Stimulated activated CD8-positive, alpha-beta memory T cell treated with anti-CD3 and anti-CD28 coated beads, Interleukin-7, amount 100 ng/mL, for 1 hour (primary cell): ENCODE measurements around the gene L2HGDH.

Source experiments
- DNase-seq, 2 donors: peaks; one replicate each; pipeline ENCODE4 v3.0.0-alpha.2; 2020; ENCODE audit warnings: low read depth in 2 of 2

L2HGDH gene

DNA sequence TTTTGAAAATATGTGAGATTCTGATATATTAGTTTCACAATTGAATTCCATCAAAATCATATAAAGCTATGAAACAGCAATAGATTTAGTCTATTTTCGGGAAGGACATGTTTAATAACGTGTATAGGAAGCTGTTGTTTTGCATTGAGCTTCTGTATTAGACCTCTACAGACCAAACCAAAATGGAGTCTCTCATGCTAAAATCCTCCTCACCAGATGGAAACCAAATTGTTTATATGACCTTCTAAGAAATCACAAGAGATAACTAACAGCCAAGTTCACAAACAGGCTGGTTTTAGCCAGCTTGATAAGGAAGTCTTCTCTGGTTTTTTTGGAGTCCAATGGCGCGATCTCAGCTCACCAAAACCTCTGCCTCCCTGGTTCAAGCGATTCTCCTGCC is 23.9 kb downstream of the L2HGDH start:
- DNase-seq: no peak

DNA sequence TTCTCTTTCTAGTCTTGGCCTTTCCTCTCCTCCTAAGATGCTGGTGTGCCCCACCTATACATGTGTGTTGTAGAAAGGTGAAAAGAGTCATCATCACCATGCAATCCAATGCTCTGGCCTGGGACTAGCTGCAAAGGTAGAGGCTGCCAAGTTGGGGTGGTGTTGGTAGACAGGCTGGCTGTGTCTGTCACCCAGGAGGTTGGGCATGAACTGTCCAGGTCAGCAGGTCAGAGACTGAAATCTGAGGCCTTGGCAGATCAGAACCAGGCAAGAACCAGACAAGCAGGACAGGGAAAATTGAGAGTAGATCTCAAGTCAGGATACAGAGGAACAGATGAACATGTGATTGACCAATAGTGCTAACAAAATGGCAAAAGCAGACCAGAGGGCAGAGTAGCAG is 26.2 kb downstream of the L2HGDH start:
- DNase-seq: no peak

DNA sequence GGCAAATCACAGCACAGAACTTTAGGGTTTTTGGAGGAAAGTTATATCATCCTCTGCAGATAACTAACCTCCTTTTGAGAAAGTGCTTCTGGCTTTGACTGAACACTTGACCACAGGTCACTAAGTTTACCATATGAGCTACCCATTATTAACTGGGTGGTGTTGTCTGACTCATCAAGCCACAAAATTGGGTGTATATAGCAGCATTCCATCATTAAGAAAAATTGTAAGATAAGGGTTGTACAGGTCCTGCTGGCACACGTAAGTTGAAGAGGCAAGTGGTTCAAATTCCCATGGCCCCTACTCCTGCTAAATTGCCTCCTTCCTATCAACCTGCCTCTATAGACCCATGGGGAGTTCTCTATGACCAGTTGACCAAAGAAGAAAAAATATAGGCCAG is 39.5 kb downstream of the L2HGDH start:
- DNase-seq: no peak

DNA sequence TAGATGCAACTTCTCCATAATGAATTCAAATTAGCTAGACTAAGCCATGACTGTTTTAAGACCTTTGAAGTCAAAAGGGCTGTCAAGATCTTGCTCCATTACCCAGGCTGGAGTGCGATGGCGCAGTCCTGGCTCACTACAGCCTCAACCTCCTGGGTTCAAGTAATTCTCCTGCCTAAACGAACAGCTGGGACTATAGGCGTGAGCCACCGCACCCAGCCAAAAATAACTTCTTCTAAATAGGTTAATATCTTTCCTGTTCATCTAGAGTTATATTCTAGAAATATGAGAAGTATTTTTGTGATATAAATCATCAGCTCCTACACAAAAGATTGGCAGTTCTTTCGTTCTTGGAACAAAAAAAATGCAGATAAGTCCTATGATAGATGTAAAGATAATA is 41.1 kb downstream of the L2HGDH start:
- DNase-seq: no peak

DNA sequence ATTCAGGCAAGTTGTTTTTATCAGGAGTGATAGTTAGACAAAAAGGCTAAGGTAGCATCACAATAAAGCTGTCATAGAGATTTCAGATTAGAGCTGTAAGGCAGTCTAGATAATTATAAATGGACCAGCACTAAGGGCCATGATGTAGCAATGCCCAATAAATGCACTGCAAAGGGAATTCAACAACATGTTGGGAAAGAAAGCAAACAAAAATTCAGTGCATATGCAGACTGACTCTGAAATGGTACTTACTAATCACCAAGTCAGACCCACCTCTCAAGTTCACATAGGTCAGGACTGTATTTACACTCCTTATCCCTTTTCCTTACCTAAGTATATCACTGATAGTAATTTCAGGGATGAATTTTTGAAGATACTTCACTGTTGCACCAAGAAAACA is 47.0 kb downstream of the L2HGDH start:
- no peak for DNase-seq

DNA sequence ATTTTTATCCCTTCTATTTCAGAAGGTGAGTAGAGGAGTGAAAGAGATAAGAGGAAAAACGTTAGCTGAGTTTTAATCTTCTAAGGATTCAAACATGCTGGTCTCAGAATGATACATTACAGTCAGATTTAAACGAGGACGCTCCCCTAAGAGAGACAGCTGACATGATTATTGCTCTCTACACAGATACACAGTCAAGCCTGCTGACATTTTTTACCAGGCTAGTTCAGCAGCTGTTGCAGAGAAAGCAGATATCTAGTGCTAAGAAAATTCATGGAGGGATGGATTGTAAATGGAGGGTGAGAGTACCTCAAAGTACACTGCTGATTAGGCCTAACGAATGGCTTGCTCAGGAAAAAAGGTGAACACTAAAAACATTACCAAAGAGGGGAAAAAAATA is 48.7 kb downstream of the L2HGDH start:
- DNase-seq: no peak

DNA sequence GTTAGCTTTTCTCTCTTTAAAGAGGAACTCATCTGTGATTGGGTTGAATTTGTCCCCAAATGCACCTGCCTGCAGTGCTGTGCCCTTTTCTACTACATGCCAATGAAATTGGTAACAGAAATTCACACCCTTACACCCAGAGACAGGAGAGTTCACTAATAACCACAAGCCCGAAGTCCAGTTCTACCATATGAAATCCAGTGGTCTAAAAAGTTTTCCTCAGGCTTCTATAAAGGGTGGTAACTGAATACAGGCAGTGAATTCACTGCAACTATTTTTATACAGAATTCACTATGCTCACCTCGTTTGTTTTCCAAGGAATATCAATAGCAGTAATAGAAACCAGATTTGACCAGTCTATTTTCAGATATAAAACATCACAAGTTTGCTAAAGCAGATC is 49.2 kb downstream of the L2HGDH start:
- DNase-seq: no peak

DNA sequence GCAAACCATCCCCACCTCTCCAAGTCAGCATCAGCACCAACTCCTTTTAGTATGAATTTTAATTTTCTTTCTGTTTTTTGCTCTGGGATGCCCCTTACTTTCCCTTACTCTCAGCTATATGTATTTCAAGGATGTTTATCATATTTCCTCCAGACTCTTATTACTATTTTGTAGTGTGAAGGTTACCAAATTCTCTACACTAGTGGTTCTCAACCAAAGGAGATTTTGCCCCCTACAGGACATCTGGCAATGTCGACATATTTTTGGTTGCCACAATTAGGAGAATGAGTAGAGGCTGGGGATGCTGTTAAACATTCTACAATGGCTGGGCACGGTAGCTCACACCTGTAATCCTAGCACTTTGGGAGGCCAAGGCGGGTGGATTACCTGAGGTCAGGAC is 51.5 kb downstream of the L2HGDH start:
- DNase-seq: no peak

DNA sequence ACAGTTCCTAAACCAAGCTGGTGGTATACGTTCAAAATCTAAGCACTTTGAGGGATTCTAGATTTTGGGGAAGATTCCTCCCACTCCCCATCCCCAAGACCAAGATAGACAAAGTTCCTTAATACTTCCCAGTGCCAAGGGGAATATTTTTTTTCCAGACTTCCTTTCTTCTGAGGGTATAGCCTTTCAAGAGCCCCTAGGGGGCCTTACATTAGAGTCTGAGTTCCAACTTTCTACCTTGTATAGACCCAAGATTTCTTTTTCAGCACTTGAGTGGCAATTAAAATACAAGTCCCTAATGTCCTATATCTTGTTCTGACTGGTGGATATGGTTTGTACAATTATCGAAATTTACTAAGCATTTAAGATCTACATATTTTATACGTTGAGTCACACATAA is 52.0 kb downstream of the L2HGDH start:
- DNase-seq: no peak

DNA sequence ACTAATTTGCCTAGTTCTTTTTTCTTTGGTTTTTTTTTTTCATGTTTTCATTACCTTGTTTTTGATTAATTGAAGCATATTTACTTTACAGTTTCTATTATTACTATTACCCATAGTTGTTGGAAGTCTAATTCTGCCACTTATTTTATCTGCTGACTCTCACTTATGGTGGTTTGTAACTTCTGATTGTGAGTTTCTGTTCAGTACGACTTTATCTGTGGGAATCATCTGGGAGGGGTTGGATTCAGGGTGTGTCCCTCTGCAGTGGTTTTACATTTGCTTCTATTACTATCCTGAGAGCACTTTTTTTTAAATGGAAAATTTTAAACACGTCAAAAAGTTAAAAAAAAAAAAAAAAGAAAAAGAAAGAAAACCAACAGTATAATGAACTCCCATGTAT is 54.3 kb downstream of the L2HGDH start:
- DNase-seq: no peak

DNA sequence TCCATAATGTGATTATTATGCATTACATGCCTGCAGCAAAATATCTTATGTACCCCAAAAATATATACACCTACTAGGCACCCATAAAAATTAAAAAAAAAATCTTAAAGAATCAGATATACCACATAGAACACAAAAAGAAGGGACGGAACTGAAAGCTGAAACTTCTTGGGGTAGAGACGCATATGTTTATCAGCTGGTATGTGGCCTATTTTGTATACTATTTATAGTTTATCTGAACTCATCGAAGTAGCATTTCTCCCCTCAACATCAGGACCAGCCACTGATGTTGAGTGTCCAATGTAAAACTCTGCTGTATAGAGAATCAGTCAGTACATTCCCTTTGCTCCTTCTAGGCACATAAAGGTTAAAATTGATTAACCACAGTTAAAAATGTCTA is 57.8 kb downstream of the L2HGDH start:
- DNase-seq: no peak

DNA sequence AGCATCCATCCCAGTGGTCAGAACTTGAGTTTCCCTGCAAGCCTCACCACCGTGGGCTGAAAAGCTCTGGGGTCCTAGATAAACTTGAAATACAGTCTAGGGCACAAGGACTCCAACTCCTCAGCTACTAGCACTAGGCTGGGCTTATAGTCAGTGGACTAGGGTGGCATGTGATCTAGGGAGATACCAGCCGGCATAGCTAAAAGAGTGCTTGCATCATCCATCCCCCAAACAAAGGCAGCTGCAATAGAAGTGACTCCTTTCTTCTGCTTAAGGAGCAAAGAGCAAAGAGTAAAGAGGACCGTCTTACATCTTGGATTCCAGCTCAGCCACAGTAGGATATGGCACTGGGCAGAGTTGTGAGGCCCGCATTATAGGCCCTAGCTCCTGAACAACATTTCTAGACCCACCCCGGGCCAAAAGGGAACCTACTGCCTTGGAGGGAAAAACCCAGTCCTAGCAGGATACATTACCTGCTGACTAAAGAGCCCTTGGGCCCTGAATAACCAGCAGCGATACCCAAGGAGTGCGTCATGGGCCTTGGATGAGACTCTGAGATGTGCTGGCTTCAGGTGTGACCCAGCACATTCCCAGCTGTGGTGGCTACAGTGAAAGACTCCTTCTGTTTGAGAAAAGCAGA is 62.8 kb downstream of the L2HGDH start:
- DNase-seq: no peak

DNA sequence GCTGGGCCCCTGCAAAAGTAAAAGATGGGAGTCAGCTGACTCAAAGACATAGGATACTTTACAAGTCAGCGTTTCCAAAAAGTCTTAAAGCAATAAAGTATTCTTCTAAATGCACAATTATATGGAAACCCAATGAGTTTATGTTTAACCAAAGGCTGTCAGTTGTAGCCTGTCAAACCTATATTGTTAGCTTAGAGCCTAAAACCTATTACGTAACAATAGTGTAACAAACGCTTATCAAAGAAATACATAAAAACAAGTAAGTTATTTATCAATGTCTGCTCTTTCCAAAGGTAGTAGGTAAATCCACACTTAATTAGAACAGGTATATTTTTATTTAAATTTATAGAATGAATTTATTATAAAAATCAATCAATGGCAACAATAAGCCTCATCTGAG is 64.8 kb downstream of the L2HGDH start:
- DNase-seq: no peak

DNA sequence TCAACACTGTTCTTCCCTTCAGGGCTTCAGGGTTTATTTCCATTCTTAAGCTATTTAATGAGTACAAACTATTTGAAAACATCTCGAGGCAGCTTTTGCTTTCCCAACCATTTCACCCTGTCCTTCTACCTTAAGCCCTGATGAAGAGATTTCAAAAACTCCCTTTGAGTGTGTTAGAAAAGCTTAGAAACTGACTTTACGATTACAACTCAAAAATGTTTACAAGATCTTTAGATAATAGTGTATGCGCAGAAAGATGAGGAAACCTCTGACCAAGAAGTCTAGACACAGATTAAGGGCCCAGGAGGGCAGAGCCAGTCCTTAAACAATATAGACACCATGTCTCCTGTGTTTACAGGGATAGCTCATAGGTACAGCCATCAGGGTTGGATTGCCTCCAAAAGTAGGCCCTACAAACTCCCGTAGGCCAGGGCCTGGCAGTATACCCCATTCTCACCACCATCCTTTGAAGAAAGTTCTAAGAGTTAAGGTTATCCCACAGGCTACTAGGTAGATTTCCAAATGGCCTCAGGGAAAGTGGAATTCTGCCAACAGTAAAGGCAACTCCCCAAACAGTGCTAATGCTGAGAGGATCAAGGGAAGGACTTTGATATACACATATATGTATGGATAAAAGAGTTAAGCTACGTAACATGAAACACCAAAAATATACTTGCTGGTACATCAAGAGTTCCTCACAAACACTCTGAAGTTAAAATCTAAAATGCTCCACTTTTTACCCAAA is 69.3 kb downstream of the L2HGDH start:
- no peak for DNase-seq

DNA sequence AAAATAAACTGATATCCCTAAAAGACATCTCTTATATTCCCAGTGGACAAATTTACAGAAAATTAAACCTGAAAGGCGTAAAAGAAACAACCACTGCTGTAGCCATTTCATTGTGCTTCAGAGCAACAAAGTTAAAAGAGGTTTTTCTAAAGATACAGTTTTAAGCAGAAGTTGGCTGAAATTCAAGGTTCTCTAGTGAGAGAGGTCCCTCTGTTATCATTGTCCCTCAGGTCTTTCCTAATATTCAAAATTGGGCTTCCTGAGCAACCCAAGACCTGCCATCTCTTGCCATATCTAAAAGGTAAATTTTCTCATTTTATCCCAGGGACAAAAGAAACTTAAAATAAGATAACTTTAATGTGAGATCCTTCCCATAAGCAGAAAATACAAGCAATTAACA is 69.9 kb downstream of the L2HGDH start:
- no peak for DNase-seq

DNA sequence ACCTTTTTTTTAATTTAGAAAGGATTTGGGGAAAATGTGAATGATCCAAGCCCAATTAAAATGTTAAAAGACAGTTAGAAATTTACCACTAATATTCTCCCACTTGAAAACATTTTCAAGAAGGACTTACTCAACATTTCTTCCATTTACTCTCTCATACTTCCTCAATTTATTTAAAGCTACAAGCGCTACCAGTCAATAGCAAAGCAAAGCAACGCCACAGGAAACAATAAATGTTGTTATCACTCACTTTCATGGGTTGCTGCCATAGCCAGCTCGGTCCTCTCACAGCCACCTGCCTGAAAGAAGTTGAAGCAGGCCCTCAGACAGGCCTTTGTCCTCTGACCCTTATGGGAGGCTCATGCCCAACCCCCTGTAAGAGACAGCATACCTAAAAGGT is 74.6 kb downstream of the L2HGDH start:
- no peak for DNase-seq

DNA sequence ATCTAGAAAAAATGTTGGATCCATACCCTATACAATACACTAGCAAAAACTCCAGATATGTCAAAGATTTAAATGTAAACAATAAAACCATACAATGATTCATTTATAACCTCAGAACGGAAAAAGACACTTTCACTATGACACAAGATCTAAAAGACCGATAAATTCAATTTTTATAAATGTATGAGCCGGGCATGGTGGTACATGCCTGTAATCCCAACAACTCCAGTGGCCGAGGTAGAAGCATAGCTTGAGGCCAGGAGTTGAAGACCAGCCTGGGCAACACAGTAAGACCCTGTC is 78.1 kb downstream of the L2HGDH start:
- no peak for DNase-seq

DNA sequence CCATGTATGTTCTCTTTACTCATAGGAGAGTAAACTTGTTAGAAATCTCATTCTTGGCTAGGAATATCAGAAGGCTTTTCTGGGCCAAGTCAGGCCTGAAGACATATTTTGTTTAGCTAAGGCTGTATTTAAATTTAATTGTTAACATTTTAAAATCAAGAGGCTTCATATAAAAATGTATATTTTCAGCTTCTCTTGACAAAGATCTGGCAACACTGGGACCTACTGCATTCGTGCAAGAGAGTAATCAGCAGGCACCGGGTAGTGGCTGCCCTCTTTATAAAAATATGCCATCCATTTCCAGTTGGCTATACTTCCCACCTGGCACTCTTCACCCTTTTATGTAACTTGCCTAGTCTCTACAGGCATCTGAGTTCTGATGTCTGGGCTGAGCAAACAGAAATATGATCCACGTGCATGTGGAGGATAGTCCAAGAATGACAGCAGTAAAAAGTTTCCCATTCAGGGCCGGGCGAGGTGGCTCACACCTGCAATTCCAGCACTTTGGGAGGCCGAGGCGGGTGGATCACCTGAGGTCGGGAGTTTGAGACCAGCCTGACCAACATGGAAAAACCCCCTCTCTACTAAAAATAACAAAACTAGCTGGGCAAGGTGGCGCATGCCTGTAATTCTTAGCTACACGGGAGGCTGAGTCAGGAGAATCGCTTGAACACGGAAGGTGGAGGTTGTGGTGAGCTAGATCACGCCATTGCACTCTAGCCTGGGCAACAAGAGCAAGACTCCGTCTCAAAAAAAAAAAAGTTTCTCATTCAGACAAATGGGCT is 78.7 kb downstream of the L2HGDH start:
- no peak for DNase-seq

DNA sequence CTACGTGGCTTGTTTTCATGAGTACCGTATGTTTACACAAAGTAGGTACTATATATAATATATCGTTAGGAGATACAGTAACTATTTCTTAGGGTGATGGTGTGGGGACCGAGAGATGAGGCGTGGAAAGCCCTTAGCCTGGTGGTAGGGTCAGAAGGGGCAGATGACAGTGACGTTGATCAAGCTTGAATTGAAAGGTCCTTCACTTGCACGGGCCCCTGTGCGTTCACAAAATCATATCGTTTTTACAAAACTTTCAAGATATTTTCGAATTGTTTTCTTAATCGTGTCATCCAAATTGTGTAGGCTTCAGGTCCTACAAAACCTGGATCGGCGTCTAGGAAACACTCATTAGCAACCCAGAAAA is 79.8 kb downstream of the L2HGDH start:
- DNase-seq: no peak

DNA sequence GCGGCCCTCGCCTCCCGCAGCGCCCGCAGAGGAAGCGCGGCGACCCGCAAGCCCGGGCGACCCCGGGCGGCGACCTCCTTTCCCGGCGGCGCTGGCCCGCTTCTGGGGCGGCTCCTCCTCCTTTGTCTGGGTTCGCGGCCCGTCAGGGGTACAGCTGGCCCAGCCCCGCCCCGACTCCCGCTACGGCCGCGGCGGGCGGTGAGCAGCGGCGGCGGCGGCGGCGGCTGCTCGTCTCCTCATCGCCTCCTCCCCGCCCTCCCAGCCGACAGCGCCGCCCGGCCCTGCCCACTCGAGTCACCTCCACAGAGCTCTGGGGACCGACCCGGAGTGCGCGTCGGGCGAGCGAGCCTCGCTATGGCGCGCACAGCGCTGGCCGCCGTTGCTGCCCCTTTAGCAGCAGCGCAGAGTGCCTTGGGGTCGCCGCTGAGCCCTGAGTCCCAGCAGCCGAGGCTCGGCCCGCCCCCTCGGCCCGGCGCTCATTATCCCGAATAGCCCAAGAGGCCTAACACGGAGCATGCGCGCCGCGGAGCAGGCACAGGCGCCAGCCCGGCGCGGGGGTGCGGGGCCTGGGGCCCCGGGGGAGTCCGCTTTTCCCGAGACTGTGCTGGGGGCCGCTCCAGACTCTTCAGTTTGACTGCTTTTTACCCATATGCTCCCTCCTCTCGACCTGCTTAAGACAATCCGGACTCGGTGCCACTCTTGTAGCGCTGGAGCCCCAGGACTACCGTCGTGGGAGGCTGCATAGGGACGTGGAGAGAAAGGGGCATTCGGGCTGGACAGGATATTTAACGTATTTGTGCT is 80.4 kb downstream of the L2HGDH start, which contains the start of gene SOS2:
Gene SOS2 (minus strand): TSS at position 104 of the 801 bp plus-strand sequence. CDS start 295 bp downstream, outside the sequence.
- peak; percentile 50 to 57 for DNase-seq

DNA sequence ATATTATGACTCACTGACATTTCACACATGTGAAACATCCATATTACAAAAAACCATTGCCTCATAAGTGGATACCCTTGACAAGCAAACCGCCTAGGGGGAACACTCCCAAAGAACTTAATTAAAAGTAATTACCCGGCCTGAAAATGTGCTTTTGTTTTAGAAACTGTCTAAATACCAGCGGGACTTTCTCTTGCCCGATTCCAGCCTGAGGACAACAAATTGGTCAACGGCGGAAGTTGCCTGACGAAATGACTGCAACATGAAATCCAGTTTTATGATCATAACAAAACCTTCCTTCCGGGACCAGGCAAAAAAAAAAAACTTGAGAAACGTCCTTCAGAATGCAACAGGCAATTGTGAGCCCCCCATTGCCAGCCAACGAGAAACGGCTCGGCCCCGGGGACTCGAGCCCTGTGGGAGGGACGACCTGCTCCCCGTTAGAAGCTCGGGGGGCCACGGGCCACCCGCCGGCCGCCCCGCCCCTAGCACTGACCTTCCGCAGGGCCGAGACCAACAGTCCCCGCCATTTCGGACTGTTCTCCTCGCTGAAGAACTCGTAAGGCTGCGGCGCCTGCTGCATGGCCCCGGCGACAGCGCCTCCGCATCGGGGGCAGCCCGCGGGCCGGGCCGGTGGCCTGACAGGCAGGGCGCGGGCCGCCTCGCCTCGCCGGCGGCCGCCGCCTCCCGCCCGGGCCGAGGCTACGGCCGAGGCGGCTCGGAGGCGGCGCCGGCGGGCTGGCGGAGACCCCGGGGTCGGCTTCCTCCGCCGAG is 81.1 kb downstream of the L2HGDH start:
- no peak for DNase-seq

DNA sequence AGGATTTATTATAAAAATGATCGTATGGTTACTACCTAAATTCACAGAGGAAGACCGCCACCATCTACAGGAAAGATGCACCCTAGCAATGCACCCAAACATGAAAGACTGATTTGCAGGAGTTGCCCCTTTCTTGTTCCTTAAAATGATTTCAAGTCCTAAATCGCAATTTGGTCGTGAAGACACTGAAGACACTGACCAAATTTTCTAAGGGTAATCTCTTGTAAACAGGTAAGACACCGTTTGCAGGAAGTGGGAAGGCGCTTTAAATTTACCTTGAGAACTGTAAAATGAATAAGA is 81.7 kb downstream of the L2HGDH start:
- DNase-seq: no peak
